Progenitor cell of endocrine pancreas (in vitro differentiated cells): ENCODE measurements around the gene SPTLC2. TPM values are rescaled to one million over a fixed set of nuclear protein-coding genes. Genes with fewer than 3 reads are reported as not detected.
"Not testable (repeated sequence)": the region's sequence is repeated elsewhere in the genome, so short reads cannot be mapped to it uniquely, and the experiment has no call there.

Source experiments
- DNase-seq: peaks from one replicate; pipeline ENCODE4 v3.0.0; 2021; ENCODE audit warnings: low spot score; ENCODE audit not compliant: unreplicated experiment
- H3K27ac Mint-ChIP-seq: 2 replicates; pipeline ENCODE4 v1.8.0; 2021; ENCODE audit warnings: mild to moderate bottlenecking, moderate library complexity, mixed read lengths
- H3K27me3 Mint-ChIP-seq: 2 replicates; pipeline ENCODE4 v1.8.0; 2021; ENCODE audit warnings: mixed read lengths
- H3K36me3 Mint-ChIP-seq: 2 replicates; pipeline ENCODE4 v1.8.0; 2022; ENCODE audit warnings: mixed read lengths; ENCODE audit not compliant: insufficient read depth
- H3K4me1 Mint-ChIP-seq: 2 replicates; pipeline ENCODE4 v1.8.0; 2021; ENCODE audit warnings: low read depth, mixed read lengths
- H3K4me3 Mint-ChIP-seq: 2 replicates; pipeline ENCODE4 v1.8.0; 2021; ENCODE audit warnings: low read depth, mild to moderate bottlenecking, moderate library complexity, mixed read lengths
- H3K9me3 Mint-ChIP-seq: 2 replicates; pipeline ENCODE4 v1.8.0; 2021; ENCODE audit warnings: low read depth, mixed read lengths
- CTCF ChIP-seq: fragments of 200-600 bp; sonication (generic); IDR thresholded peaks from one replicate; pipeline ENCODE4 v1.5.0; 2021; ENCODE audit warnings: antibody characterized with exemption, mild to moderate bottlenecking; ENCODE audit not compliant: unreplicated experiment
- total RNA-seq: library from RNA; stranded (reverse); gene quantifications from 2 replicates; pipeline ENCODE4 v1.2.1, GENCODE V29; 2021

The SPTLC2 gene
- total RNA-seq, 1 donor from 2014 or later = 53.6 TPM

- H3K9me3 Mint-ChIP-seq = peaks cover 4% of the 10 kb centered on the region
- DNase-seq = no peak
- H3K27ac Mint-ChIP-seq = no peak overlapping the region
- H3K4me1 Mint-ChIP-seq = peaks cover 36% of the 10 kb centered on the region
- H3K4me3 Mint-ChIP-seq = no peak overlapping the region
- no peak for TF ChIP-seq CTCF
- no peaks in the 10 kb centered on the region for H3K27me3 Mint-ChIP-seq
- peaks cover 17% of the 10 kb centered on the region for H3K36me3 Mint-ChIP-seq
Measured at GRCh38 chr14:77598366-77599070, 17.9 kb downstream of the SPTLC2 start.

DNA sequence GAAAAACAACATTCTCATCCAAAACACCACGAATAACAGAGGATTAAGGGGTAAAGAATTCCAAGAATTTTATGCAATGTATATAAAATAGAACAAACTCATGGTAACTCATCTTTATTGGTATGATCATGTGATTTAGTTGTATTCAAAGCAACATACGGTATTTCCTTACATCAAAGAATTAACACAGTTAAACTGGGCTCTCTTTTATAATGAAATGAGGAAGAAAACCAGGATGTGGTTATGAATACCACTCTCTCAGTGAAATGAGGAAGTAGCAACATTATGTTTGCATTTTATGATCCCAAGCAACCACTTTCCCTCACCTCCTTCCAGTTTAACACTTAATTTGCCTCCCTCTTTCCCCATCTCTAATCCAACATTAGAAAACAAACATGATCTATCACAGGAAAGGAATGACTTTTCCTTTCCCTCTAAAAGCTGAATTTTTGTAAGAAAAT lies 22.9 kb downstream of the SPTLC2 start:
- H3K4me3 Mint-ChIP-seq = no peak overlapping the region
- H3K9me3 Mint-ChIP-seq = no peaks in the 10 kb centered on the region
- DNase-seq = no peak
- peaks cover 4% of the 10 kb centered on the region for H3K4me1 Mint-ChIP-seq
- peak overlapping the region; percentile 71 for H3K27ac Mint-ChIP-seq
- no peak for TF ChIP-seq CTCF
- no peaks in the 10 kb centered on the region for H3K27me3 Mint-ChIP-seq
- peaks cover 13% of the 10 kb centered on the region for H3K36me3 Mint-ChIP-seq

DNA sequence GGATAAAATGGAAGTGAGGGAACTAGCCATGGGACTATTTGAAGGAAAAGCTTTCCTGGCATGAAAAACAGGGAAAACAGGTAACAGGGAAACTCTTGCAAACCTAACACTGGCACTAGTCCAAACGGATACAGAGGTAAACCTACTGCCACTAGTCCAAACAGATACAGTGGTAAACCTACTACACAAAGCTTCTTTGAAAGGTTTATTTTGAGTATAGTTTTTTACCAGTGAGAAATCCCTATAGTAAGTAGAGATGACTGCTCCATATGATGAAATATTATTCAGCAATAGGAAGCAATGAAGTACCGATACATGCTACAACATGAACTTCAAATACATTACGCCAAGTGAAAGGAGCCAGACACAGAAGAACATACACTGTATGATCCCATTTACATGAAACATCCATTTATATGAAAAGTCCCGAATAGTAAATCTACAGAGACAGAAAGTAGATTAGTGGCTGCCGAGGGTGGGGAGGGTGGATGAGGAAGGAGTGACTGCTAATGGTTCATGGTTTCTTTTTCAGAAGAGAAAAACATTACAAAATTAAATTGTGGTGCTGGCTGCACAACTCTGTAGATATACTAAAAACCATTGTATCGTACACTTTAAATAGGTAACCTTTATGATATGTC lies 25.5 kb downstream of the SPTLC2 start:
- H3K36me3 Mint-ChIP-seq = peaks cover 14% of the 10 kb centered on the region
- no peak for DNase-seq
- H3K4me1 Mint-ChIP-seq = no peaks in the 10 kb centered on the region
- H3K4me3 Mint-ChIP-seq = no peak overlapping the region
- no peaks in the 10 kb centered on the region for H3K9me3 Mint-ChIP-seq
- H3K27ac Mint-ChIP-seq = no peak overlapping the region
- no peak for TF ChIP-seq CTCF
- no peaks in the 10 kb centered on the region for H3K27me3 Mint-ChIP-seq

DNA sequence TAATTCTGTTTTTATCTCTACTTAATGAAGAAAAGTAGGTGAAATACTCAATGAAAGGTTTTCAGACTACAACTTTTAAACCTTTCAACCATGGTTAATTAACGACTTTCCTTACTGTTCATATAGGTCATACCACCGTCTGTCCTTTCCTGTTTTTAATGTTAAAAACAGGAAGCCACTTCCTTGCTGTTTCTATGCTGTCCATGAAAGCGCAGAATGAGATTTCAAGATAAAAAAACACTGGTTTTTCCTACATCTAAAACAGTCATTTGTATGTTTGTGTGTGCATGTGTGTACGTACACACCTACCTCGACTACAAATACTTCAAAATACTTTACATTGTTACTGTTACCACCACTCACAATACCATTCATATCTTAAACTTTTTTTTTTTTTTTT lies 27.3 kb downstream of the SPTLC2 start:
- DNase-seq = no peak
- no peak for TF ChIP-seq CTCF
- H3K27me3 Mint-ChIP-seq = no peaks in the 10 kb centered on the region
- H3K4me3 Mint-ChIP-seq = no peak overlapping the region
- no peak overlapping the region for H3K27ac Mint-ChIP-seq
- no peaks in the 10 kb centered on the region for H3K4me1 Mint-ChIP-seq
- peaks cover 7% of the 10 kb centered on the region for H3K36me3 Mint-ChIP-seq
- no peaks in the 10 kb centered on the region for H3K9me3 Mint-ChIP-seq

DNA sequence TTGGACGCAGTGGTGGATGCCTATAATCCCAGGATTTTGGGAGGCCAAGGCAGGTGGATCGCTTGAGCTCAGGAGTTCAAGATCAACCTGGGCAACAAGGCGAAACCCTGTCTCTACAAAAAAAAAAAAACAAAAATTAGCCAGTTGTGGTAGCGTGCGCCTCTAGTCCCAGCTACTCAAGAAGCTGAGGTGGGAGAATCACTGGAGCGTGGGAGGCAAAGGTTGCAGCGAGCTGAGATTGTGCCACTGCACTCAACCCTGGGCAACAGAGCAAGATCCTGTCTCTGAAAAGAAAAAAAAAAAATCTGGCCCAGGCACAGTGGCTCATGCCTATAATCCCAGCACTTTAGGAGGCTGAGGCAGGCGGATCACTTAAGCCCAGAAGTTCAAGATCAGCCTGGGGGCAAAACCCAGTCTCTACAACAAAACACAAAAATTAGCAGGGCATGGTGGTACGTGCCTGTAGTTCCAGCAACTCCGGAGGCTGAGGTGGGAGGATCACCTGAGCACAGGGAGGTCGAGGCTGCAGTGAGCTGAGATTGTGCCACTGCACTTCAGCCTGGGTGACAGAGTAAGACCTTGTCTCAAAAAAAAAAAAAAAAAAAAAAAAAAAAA lies 27.9 kb downstream of the SPTLC2 start:
- H3K36me3 Mint-ChIP-seq, H3K9me3 Mint-ChIP-seq, H3K27ac Mint-ChIP-seq, H3K4me3 Mint-ChIP-seq, DNase-seq, H3K4me1 Mint-ChIP-seq, H3K27me3 Mint-ChIP-seq: not testable (repeated sequence)
